IMR-90 (cell line): ENCODE results near the gene ZMYM4. TPM values are rescaled to one million over a fixed set of nuclear protein-coding genes. Genes with fewer than 3 reads are reported as not detected.

Experiments
- ATAC-seq: fragments of 200-7000 bp; cut with Tn5 transposase; 2 replicates; pipeline ENCODE4 v1.9.1; 2020; ENCODE audit warnings: low read depth, mild to moderate bottlenecking, moderate library complexity
- BruUV-seq: library from RNA; stranded (reverse); fragments of 400-500 nt; replicated peaks from 2 replicates; lab custom pipeline; 2021; lab: Mats Ljungman, UMichigan
- CTCF ChIA-PET: fragments of 300-600 bp; formaldehyde crosslinking; extraction: SDS; loops from one replicate; lab custom pipeline; 2021; ENCODE audit warnings: antibody characterized with exemption; lab: Yijun Ruan, JAX
- POLR2A ChIA-PET: fragments of 300-600 bp; sonication (Branson Sonifier 250); formaldehyde crosslinking; loops from one replicate; lab custom pipeline; 2022; ENCODE audit warnings: antibody characterized with exemption; ENCODE audit not compliant: unreplicated experiment; lab: Charles Lee
- DNase-seq: peaks from one replicate; pipeline ENCODE4 v3.0.0; 2013
- H2AFZ ChIP-seq: replicated peaks from 2 replicates; pipeline ENCODE3; 2013; ENCODE audit warnings: low read length, mild to moderate bottlenecking; ENCODE audit not compliant: poor library complexity
- H2AK5ac ChIP-seq: 2 replicates; pipeline ENCODE4 v1.6.1; 2013; ENCODE audit warnings: low read depth, low read length, inconsistent platforms
- H2AK9ac ChIP-seq: replicated peaks from 2 replicates; pipeline ENCODE3; 2013; ENCODE audit warnings: mild to moderate bottlenecking, low read depth, low read length, moderate library complexity; ENCODE audit not compliant: poor library complexity
- H2BK120ac ChIP-seq: 2 replicates; pipeline ENCODE4 v1.6.1; 2013; ENCODE audit warnings: low read depth, low read length, inconsistent platforms
- H2BK15ac ChIP-seq: 3 replicates; pipeline ENCODE4 v1.6.1; 2013; ENCODE audit warnings: low read depth, low read length, inconsistent platforms
- H2BK20ac ChIP-seq: 2 replicates; pipeline ENCODE4 v1.6.1; 2013; ENCODE audit warnings: low read depth, mild to moderate bottlenecking, inconsistent platforms, low read length, moderate library complexity
- H2BK5ac ChIP-seq: 2 replicates; pipeline ENCODE4 v1.6.1; 2013; ENCODE audit warnings: mild to moderate bottlenecking, low read depth, low read length, inconsistent platforms; ENCODE audit not compliant: poor library complexity, severe bottlenecking
- H3K14ac ChIP-seq: replicated peaks from 2 replicates; pipeline ENCODE4 v1.6.1; 2013; ENCODE audit warnings: low read depth, low read length, inconsistent platforms
- H3K18ac ChIP-seq: 2 replicates; pipeline ENCODE4 v1.6.1; 2013; ENCODE audit warnings: low read depth, low read length, control low read depth
- H3K23ac ChIP-seq: 2 replicates; pipeline ENCODE4 v1.6.1; 2013; ENCODE audit warnings: low read depth, low read length, inconsistent platforms
- H3K27ac ChIP-seq: 2 replicates; pipeline ENCODE4 v1.5.1; 2013; ENCODE audit warnings: mild to moderate bottlenecking, control low read depth, low read length; ENCODE audit not compliant: insufficient read depth
- H3K27me3 ChIP-seq: 2 replicates; pipeline ENCODE4 v1.6.1; 2013; ENCODE audit warnings: low read length; ENCODE audit not compliant: control insufficient read depth, insufficient read depth
- H3K36me3 ChIP-seq: 2 replicates; pipeline ENCODE4 v1.6.1; 2013; ENCODE audit warnings: low read length, mixed read lengths; ENCODE audit not compliant: control insufficient read depth, insufficient read depth
- H3K4ac ChIP-seq: 2 replicates; pipeline ENCODE4 v1.6.1; 2013; ENCODE audit warnings: low read depth, low read length, inconsistent platforms
- H3K4me1 ChIP-seq: 2 replicates; pipeline ENCODE4 v1.6.1; 2013; ENCODE audit warnings: low read length, mixed read lengths; ENCODE audit not compliant: control insufficient read depth, insufficient read depth
- H3K4me2 ChIP-seq: 2 replicates; pipeline ENCODE4 v1.6.1; 2013; ENCODE audit warnings: low read depth, mild to moderate bottlenecking, control low read depth, low read length, moderate library complexity
- H3K4me3 ChIP-seq: 2 replicates; pipeline ENCODE4 v1.5.1; 2013; ENCODE audit warnings: low read depth, mild to moderate bottlenecking, control low read depth, low read length, moderate library complexity; ENCODE audit not compliant: insufficient read depth
- H3K56ac ChIP-seq: 2 replicates; pipeline ENCODE4 v1.6.1; 2013; ENCODE audit warnings: low read length, inconsistent platforms; ENCODE audit not compliant: insufficient read depth; ENCODE audit errors: extremely low read depth
- H3K79me1 ChIP-seq, 2 experiments: 2 replicates each; pipeline ENCODE4 v1.6.1; 2013; ENCODE audit warnings: low read length in 2 of 2, inconsistent platforms in 1 of 2, low read depth in 1 of 2
- H3K9ac ChIP-seq: 2 replicates; pipeline ENCODE4 v1.6.1; 2013; ENCODE audit warnings: low read depth, low read length, control low read depth
- H3K9me1 ChIP-seq: 2 replicates; pipeline ENCODE4 v1.6.1; 2013; ENCODE audit warnings: low read length, inconsistent platforms; ENCODE audit not compliant: insufficient read depth
- H3K9me3 ChIP-seq: 2 replicates; pipeline ENCODE4 v1.6.1; 2013; ENCODE audit warnings: low read length; ENCODE audit not compliant: control insufficient read depth, insufficient read depth
- H4K20me1 ChIP-seq: 2 replicates; pipeline ENCODE4 v1.6.1; 2013; ENCODE audit warnings: low read length, inconsistent platforms; ENCODE audit not compliant: insufficient read depth
- H4K5ac ChIP-seq: 2 replicates; pipeline ENCODE4 v1.6.1; 2013; ENCODE audit warnings: mild to moderate bottlenecking, low read depth, low read length, control low read depth
- H4K8ac ChIP-seq, 2 experiments: 2 replicates each; pipeline ENCODE4 v1.6.1; 2013; ENCODE audit warnings: low read depth in 2 of 2, low read length in 2 of 2, control low read depth in 1 of 2, inconsistent platforms in 1 of 2
- H4K91ac ChIP-seq: 2 replicates; pipeline ENCODE4 v1.6.1; 2013; ENCODE audit warnings: low read depth, low read length, inconsistent platforms; ENCODE audit not compliant: insufficient read depth
- BHLHE40 ChIP-seq: fragments of 150-350 bp; IDR thresholded peaks from 2 replicates; pipeline ENCODE4 v1.6.1; 2016; ENCODE audit warnings: mild to moderate bottlenecking, low read depth, low read length
- CEBPB ChIP-seq: IDR thresholded peaks from 2 replicates; pipeline ENCODE4 v1.6.1; 2012; ENCODE audit warnings: low read depth, low read length, improper control_type of control experiment
- ELK1 ChIP-seq: fragments of 150-350 bp; IDR thresholded peaks from 2 replicates; pipeline ENCODE4 v1.6.1; 2016; ENCODE audit warnings: low read depth, mild to moderate bottlenecking, low read length, moderate library complexity, borderline replicate concordance
- MAFK ChIP-seq: IDR thresholded peaks from 2 replicates; pipeline ENCODE4 v1.6.1; 2012; ENCODE audit warnings: low read depth, low read length, improper control_type of control experiment
- MAZ ChIP-seq: IDR thresholded peaks from 2 replicates; pipeline ENCODE4 v1.6.1; 2012; ENCODE audit warnings: low read depth, mild to moderate bottlenecking, low read length, improper control_type of control experiment, moderate library complexity, borderline replicate concordance
- MXI1 ChIP-seq: IDR thresholded peaks from 2 replicates; pipeline ENCODE4 v1.6.1; 2012; ENCODE audit warnings: low read depth, mild to moderate bottlenecking, low read length, moderate library complexity, borderline replicate concordance
- RCOR1 ChIP-seq: IDR thresholded peaks from 2 replicates; pipeline ENCODE4 v1.6.1; 2012; ENCODE audit warnings: mild to moderate bottlenecking, low read length, improper control_type of control experiment; ENCODE audit not compliant: insufficient replicate concordance
- RFX5 ChIP-seq: IDR thresholded peaks from 2 replicates; pipeline ENCODE4 v1.8.0; 2012; ENCODE audit warnings: low read depth, mild to moderate bottlenecking, low read length, moderate library complexity
- WGBS, 2 experiments: methylation state at CpG; one replicate each; pipeline versions ENCODE4 v1.1.5 to v1.1.7; 2013; ENCODE audit warnings: missing lambda C conversion rate in 2 of 2; ENCODE audit not compliant: insufficient read length in 1 of 2; ENCODE audit errors: extremely low coverage in 2 of 2; 5-methylcytosine and 5-hydroxymethylcytosine counted together
- dilution Hi-C: fragments of 300-500 bp; cut with HindIII; formaldehyde crosslinking; loops from one replicate; pipeline ENCODE4 v1.14.3; 2018; ENCODE audit warnings: low sequenced_read_pairs; ENCODE audit not compliant: unreplicated experiment
- in situ Hi-C: fragments of 300-500 bp; cut with MboI; formaldehyde crosslinking; loops from 3 replicates; pipeline ENCODE4 v1.14.3; 2019; ENCODE audit warnings: low sequenced_read_pairs, inconsistent platforms, mixed read lengths
- intact Hi-C: fragments of 100-400 bp; cut with micrococcal nuclease; formaldehyde crosslinking; loops from 2 replicates; pipeline ENCODE4 v1.10.0; 2022
- polyA plus RNA-seq, 3 experiments: library from polyadenylated mRNA; depleted of rRNA; stranded (reverse); fragments of >200 nt; gene quantifications; 2 replicates each; pipeline ENCODE4 v1.2.3, GENCODE V29; 2012; ENCODE audit warnings: low replicate concordance in 1 of 3
- total RNA-seq: library from RNA; depleted of rRNA; stranded (reverse); fragments of >200 nt; gene quantifications from 2 replicates; pipeline ENCODE4 v1.2.3, GENCODE V29; 2012

Gene ZMYM4
- total and polyA plus RNA-seq, 2 of the 4 experiments (the other 2 are of a cell fraction), result 14.7 to 53.8 TPM

GRCh38 chr1:35454176-35454575 is 185.7 kb downstream of the ZMYM4 start:
- H2AK5ac ChIP-seq, result peak overlapping the region; percentile 28; the same call in 1 of the 2 replicates
- in situ Hi-C loops (loop anchor here (5.0 kb wide), 2 partner anchors 108 to 263 kb away; partner anchors contain the start of gene C1orf216), intact Hi-C loops (loop anchor here (2.0 to 5.0 kb wide), 2 partner anchors 85 to 183 kb away; no protein-coding TSS in a partner anchor), dilution Hi-C loops (no loop called here)
- no peak for ATAC-seq
- ChIA-PET CTCF (interaction anchor here (1.8 kb wide), 1 partner anchor 14 kb away, joined by 4 read pairs; no protein-coding TSS in a partner anchor), POLR2A (no interaction called here)
- H2BK15ac ChIP-seq, result no peak overlapping the region
- peaks cover 10% of the 10 kb centered on the region for H3K9me1 ChIP-seq
- H3K79me1 ChIP-seq, result peaks cover 5 to 14% of the 10 kb centered on the region in 2 experiments; a peak in 2 of 4 replicates
- WGBS, 2 experiments, result 90% methylated on average over 1 of the region's 4 CpGs; no CpG with 5 or more reads in 1 of the 2 experiments
- H3K4ac ChIP-seq, result peak overlapping the region; percentile 44; the same call in 1 of the 2 replicates
- TF ChIP-seq MXI1 (no peak), RFX5 (no peak), CEBPB (peak; percentile 64; the same call in 1 of the 2 replicates), MAFK (no peak), RCOR1 (no peak), BHLHE40 (no peak), ELK1 (no peak), MAZ (no peak)
- no peak overlapping the region for H2AK9ac ChIP-seq
- no peak overlapping the region for H3K4me2 ChIP-seq
- H3K27me3 ChIP-seq, result no peaks in the 10 kb centered on the region
- no peak overlapping the region for H3K4me3 ChIP-seq
- H4K20me1 ChIP-seq, result peaks cover 4% of the 10 kb centered on the region; the same call in 1 of the 2 replicates
- peak overlapping the region; percentile 28 for H2BK5ac ChIP-seq
- 0 out of 2 replicates have a peak overlapping the region, but pooled peaks have one; percentile 54 for H4K5ac ChIP-seq
- no peak overlapping the region for H3K9ac ChIP-seq
- H3K18ac ChIP-seq, result peak overlapping the region; percentile 63
- H3K9me3 ChIP-seq, result no peaks in the 10 kb centered on the region
- H4K91ac ChIP-seq, result no peak overlapping the region
- H3K14ac ChIP-seq, result no peak overlapping the region; the same call in 1 of the 2 replicates
- H2BK20ac ChIP-seq, result no peak overlapping the region
- no peak overlapping the region for H2BK120ac ChIP-seq
- H3K36me3 ChIP-seq, result peaks cover 10% of the 10 kb centered on the region; the same call in 1 of the 2 replicates
- peak overlapping the region in 1 of 2 experiments; percentile 12; a peak in 1 of 4 replicates for H4K8ac ChIP-seq
- BruUV-seq, result no TSS peak
- peaks cover 19% of the 10 kb centered on the region for H3K4me1 ChIP-seq
- no peak overlapping the region; the same call in 1 of the 2 replicates for H3K23ac ChIP-seq
- H2AFZ ChIP-seq, result no peak overlapping the region
- peak overlapping the region; percentile 21; the same call in 1 of the 2 replicates for H3K27ac ChIP-seq
- no peak for DNase-seq
- H3K56ac ChIP-seq, result no peak overlapping the region
